Myocyte (in vitro differentiated cells): ENCODE measurements around the gene TRIM68. TPM values are rescaled to one million over a fixed set of nuclear protein-coding genes. Genes with fewer than 3 reads are reported as not detected.

Experiments used
- DNase-seq: peaks from one replicate; pipeline ENCODE4 v3.0.0-alpha.2; 2012; ENCODE audit warnings: low read depth
- total RNA-seq: library from RNA; depleted of rRNA; stranded (reverse); fragments of >200 nt; gene quantifications from 2 replicates; pipeline ENCODE4 v1.2.3, GENCODE V29; 2014

Gene TRIM68
- total RNA-seq, 1 donor from 2014 or later = 9.8 TPM

DNA sequence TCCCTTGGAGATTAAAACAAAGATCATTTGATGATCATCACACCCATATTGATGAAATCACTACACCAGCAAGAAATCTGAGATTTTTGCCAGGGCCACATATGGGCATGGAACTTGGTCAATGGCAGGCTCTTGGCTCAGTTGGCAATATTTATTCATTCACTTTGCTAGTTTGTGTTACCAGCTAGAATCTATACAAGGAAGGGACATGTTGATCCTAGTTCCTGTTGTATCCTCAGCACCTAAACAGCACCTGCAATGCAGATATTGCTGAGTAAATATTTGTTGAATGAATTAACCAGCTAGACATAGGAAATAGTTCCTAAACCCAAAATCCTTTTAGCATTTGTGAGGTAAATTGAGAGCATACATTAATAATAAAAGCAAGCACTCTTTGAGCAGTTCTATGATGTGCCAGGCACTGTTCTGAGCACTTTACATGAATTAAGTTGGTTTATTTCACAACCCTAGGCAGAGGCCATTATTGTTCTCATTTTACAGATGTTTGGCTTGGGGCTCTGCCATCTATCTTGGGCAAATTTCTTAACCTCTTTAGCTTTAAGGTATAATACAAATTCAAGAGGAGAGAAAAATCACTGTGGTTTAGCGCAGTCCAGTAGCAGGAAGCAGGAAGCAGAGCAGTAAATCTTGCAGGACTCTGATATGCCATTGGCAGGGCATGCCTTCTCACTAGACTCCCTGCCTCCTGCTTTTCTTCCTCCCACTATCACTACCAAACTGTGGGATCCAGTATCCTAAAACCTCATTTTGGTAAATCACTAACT, 1.6 kb downstream of the TRIM68 start:
- no peak for DNase-seq

DNA sequence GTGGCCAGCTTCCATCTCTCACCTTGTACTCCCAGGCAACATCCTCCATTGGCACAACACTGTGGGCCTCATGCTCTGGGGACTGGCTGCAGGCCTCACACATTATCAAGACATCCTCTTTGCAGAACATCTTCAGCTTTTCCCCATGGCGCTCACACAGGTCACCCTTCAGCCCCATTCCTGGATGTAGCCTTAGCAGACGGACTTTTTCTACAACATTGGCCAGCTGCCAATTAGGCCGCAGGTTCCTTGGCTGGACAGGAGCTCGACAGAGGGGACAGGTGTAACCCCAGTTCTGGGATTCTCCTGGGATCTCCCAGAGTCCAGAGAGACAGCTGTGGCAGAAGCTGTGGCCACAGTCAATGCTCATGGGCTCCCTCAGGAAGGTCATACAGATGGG, 3.0 kb downstream of the TRIM68 start:
- DNase-seq = no peak

DNA sequence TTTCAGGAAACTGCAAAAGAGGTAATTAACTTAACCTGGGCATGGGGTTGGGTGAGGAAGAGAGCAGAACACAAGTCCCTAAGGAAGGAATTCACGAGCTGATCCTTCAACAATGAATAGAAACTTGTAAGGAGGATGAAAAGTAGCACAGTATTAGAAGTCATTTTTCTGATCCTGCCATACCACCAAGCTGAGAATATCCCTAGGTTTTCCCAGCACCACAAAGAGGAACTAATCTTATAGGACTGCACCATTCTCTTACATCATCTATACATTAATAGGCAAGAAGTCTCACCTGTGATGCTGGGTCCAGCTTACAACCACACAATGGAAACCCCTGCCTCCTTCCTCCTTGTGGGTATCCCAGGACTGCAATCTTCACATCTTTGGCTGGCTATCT, 14.3 kb downstream of the TRIM68 start, which contains the start of gene OR52I1:
TSS of gene OR52I1 (plus strand) at position 301 of the 400 bp plus-strand sequence. CDS start at position 301, 0 bp downstream.
- no peak for DNase-seq

DNA sequence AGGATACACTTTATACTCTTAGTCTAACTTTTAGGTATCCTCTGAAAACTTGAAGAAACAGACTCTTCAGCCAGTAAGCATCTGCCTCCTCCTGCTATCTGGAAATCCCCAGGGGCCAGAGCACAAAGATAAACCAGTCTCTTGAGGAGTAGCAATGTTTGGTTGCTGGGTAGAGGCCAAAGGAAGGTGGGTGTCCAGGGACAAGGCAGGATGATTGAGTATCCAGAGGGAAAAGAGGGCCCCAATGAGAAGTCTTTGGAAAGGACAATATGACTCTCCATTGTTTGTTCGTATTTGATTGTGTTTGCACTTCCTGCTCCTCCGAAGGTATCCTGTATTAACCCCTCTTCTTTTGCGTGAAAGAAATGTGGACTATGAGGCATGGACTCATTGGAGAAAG, 19.0 kb downstream of the TRIM68 start:
- no peak for DNase-seq

DNA sequence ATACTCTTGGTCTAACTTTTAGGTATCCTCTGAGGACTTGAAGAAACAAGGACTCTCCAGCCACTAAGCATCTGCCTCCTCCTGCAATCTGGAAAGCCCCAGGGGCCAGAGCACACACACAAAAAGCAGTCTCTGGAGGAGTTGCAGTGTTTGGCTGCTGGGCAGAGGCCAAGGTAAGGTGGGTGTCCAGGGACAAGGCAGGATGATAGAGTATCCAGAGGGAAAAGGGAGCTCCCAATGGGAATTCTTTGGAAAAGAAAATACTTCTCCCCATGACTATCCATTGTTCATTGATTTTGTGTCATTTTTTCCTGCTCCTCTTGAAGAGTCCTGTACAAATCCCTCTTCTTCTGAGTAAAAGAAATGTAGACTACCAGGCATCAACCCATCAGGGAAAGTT, 26.6 kb downstream of the TRIM68 start, which contains the start of gene OR52I2:
TSS of gene OR52I2 (plus strand) at position 301 of the 400 bp plus-strand sequence.
- no peak for DNase-seq

DNA sequence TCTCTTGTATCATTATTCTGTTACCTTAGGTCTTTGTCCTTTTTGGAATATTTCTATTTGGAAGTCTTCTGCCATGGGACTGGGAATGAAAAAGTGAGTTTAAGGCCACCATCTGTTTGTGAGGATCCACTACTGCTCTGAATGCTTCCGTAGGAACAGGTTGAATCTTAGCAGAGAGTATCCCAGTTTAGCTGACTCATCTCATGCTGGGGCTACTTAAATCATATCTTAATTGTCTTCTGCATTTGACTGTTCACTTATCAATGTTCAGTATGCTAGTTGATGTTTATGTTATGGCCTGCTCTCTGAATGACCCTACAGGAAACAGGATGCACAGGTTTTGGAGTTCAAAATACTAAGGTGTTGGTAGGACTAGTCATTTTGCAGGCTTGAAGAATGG, 27.9 kb downstream of the TRIM68 start:
- no peak for DNase-seq

DNA sequence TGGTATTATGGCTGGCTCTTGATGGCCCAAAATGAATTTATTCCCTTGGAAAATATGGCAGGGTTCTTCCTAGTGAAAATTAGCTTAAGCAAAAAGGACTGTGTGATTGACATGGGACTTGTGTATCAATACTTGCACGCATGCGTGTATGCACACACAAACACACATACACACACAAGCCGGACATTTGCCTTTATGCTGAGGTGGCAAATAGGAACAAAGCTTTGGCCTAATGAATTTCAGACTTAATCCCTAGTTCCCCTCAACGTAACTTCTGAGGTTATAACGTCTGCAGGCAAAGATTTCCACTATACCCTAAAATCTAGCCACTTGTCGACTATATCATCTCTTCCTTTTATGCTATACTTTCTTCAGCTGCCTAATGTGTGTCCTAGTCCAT, 29.4 kb downstream of the TRIM68 start:
- no peak for DNase-seq

DNA sequence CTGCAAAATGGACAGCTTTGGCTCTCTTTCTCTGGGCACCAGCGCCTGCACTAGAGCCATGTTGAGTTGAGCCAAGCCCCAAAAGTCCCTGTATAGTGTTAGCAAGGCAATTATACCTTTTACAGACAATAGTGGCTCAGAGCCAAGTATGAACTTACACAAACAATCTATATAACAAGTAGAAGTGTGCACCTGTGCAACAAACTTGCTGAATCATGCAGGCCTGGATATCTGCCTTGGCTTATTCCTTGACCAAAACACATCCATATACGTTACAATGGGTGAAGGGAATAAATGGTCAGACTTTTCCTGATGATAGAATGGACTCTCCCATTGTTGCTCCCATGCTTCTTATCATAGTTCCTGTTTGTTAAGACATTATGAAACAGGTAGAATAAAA, 30.3 kb downstream of the TRIM68 start:
- no peak for DNase-seq

DNA sequence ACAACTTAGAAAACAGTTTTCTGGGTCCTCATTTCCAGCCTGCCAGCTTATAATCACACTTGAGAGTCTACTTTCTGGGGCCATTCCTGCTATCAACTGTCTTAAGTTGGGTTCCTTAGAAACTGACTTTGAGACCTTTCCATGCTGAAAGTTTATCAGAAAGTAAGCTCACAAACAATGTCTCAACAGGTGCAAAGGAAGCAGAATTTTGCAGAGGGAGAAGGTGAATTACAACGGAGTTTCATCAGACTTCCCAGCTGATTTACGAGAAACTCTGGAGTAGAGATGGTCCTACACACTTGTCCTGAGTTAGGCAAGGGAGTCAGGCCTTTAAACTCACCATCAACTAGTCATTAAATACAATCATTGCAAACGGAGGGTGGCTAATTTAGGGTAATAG, 31.2 kb downstream of the TRIM68 start:
- DNase-seq = no peak

DNA sequence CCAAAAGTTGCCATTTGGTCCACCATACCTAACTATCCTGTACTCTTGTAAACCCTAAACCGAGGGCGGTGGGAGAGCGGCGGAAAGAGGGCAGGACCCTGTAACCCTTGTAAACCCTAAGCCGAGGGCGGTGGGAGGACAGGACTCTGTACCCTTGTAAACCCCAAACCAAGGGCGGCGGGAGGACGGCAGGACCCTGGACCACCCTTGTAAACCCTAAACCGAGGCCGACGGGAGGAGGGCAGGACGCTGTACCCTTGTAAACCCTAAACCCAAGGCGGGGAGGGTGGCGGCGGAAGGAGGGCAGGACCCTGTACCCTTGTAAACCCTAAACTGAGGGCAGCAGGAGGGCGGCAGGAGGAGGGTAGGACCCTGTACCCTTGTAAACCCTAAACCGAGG, 39.0 kb downstream of the TRIM68 start:
- no peak for DNase-seq

DNA sequence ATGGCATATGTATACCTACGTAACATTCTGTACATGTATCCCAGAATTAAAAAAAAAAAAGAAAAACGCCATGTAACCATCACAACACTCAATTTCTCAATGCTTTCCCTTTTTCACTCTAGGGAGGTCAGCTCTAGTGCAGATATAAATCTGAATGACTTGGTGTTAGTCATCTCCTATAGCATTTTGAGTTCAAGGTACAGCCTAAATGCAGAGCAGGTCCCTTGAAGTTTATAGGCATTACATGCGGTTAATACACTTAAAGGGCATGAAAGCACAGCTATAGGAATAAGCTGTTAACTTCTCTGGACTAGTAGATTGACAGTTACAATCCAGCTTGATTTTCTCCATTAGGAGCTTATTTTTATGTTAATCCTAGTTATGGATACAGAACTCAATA, 42.7 kb downstream of the TRIM68 start:
- no peak for DNase-seq

DNA sequence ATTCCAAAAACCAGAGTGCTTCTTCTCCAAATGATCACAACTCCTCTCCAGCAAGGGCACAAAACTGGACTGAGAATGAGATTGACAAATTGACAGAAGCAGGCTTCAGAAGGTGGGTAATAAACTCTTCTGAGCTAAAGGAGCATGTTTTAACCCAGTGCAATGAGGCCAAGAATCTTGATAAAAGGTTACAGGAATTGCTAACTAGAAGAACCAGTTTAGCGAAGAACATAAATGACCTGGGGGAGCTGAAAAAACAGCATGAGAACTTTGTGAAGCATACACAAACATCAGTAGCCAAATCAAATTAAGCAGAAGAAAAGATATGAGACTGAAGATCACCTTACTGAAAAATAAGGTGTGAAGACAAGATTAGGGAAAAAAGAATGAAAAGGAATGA, 47.6 kb downstream of the TRIM68 start:
- DNase-seq = no peak

DNA sequence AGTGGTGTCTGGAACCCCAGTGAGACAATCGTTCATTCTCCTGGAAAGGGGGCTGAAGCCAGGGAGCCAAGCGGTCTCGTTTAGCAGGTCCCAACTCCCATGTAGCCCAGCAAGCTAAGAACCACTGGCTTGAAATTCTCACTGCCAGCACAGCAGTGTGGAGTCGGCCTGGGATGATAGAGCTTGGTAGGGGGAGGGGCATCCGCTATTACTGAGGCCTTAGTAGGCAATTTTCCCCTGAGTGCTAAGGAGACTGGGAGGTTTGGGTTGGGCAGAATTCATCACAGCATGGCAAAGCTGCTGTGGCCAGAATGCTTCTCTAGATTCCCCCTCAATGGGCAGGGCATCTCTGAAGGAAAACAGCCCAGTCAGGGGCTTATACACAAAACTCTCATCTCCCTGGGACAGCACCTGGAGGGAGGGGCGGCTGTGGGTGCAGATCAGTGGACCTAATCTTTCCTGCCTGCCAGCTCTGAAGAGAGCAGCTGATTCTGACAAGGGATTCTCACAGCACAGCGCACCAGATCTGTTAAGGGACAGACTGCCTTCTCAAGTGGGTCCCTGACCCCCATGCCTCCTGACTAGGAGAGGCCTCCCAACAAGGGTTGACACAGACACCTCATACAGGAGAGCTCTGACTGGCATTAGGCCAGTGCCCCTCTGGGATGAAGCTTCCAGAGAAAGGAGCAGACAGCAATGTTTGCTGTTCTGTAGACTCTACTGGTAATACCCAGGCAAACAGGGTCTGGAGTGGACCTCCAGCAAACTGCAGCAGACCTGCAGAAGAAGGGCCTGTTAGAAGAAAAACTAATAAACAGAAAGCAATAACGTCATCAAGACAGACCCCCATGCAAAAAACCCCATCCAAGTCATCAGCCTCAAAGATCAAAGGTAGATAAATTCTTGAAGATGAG, 48.2 kb downstream of the TRIM68 start:
- DNase-seq = no peak

DNA sequence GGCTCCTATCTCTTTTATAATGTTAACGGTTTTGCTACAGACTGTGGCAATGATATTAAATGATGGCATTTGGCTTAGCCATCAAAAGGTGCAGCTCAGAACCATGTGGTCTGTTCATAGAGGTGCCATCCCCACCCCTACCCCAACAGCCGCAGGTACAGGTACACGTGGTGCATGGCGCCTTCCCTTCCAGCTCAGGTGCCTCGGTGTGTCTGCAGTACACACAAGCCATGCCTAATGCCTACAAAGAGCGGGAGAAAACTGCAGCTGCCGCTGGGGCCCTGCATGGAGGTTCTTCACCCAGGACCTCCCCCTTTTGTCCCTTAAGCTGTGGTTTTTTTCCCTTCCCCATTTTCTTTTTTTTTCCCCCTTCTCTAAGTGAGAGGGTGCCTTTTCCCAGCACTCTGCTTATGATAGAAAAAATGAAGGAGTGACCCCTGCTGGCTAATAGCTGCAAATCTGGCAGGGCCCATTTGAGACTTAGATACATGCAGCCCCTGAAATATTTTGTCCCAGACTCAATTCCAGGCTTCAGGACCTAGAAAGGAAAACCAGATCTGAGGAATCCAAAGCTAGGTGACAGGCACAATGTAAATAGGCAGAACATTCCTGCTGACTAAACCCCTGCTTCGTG, 56.6 kb downstream of the TRIM68 start:
- DNase-seq = no peak

Other genes starting within 250 kb of the TRIM68 start
- gene OR52B4, start 239.8 kb downstream of the TRIM68 start, total RNA-seq = not detected in 2 replicates
- 7.0 and 8.1 TPM in 2 replicates for gene TRIM21, start 214.5 kb downstream of the TRIM68 start, total RNA-seq
- gene OR52K2, start 158.9 kb downstream of the TRIM68 start, total RNA-seq = not detected in 2 replicates
- not detected in 2 replicates for gene OR52K1, start 125.6 kb downstream of the TRIM68 start, total RNA-seq
- gene OR52M1, start 63.0 kb downstream of the TRIM68 start, total RNA-seq = not detected in 2 replicates
- gene OR52I2, start 26.5 kb downstream of the TRIM68 start, total RNA-seq = not detected in 2 replicates
- gene OR52I1, start 14.2 kb downstream of the TRIM68 start, total RNA-seq = not detected in 2 replicates
- not detected in 2 replicates for gene OR51D1, start 29.2 kb upstream of the TRIM68 start, total RNA-seq
- gene OR51E1, start 35.8 kb upstream of the TRIM68 start, total RNA-seq = not detected in 2 replicates
- gene OR51E2, start 89.6 kb upstream of the TRIM68 start, total RNA-seq = not detected in 2 replicates
- gene MMP26, start 96.6 kb upstream of the TRIM68 start, total RNA-seq = not detected in 2 replicates
- gene OR51F1, start 161.7 kb upstream of the TRIM68 start, total RNA-seq = not detected in 2 replicates
- not detected in 2 replicates for gene OR52R1, start 196.1 kb upstream of the TRIM68 start, total RNA-seq
- gene OR51F2, start 213.1 kb upstream of the TRIM68 start, total RNA-seq = not detected in 2 replicates
- gene OR51S1, start 241.0 kb upstream of the TRIM68 start, total RNA-seq = not detected in 2 replicates